NOMO-1 (cell line): ENCODE data around the gene ACO1.

Experiments
- DNase-seq, 2 experiments: peaks; one replicate each; lab custom pipeline; 2025; ENCODE audit not compliant: unreplicated experiment in 2 of 2; lab: John Stamatoyannopoulos, UW

Gene ACO1

GRCh38 chr9:32413424-32413823, 29.0 kb downstream of the ACO1 start:
- DNase-seq: no peak

GRCh38 chr9:32414856-32415255, 30.4 kb downstream of the ACO1 start:
- DNase-seq: no peak

GRCh38 chr9:32419921-32420320, 35.5 kb downstream of the ACO1 start:
- DNase-seq: no peak

GRCh38 chr9:32422237-32422806, 37.9 kb downstream of the ACO1 start:
- no peak for DNase-seq

GRCh38 chr9:32423371-32423770, 38.9 kb downstream of the ACO1 start:
- DNase-seq: no peak

- DNase-seq: no peak
Observed at GRCh38 chr9:32424616-32425015, 40.2 kb downstream of the ACO1 start.

GRCh38 chr9:32426278-32426939, 42.0 kb downstream of the ACO1 start:
- no peak for DNase-seq

GRCh38 chr9:32427111-32427873, 42.8 kb downstream of the ACO1 start:
- DNase-seq: no peak

- no peak for DNase-seq
Observed at GRCh38 chr9:32430720-32431119, 46.3 kb downstream of the ACO1 start.

- no peak for DNase-seq
Observed at GRCh38 chr9:32431196-32431595, 46.8 kb downstream of the ACO1 start.

GRCh38 chr9:32431940-32432555, 47.6 kb downstream of the ACO1 start:
- no peak for DNase-seq

GRCh38 chr9:32434892-32435291, 50.4 kb downstream of the ACO1 start:
- no peak for DNase-seq

- DNase-seq: no peak
Observed at GRCh38 chr9:32441678-32442077, 57.2 kb downstream of the ACO1 start.

- DNase-seq: no peak
Observed at GRCh38 chr9:32442433-32442832, 58.0 kb downstream of the ACO1 start.

- no peak for DNase-seq
Observed at GRCh38 chr9:32449969-32450368, 65.5 kb downstream of the ACO1 start.

GRCh38 chr9:32454280-32454679, 69.8 kb downstream of the ACO1 start:
- no peak for DNase-seq

- no peak for DNase-seq
Observed at GRCh38 chr9:32455738-32456137, 71.3 kb downstream of the ACO1 start.

GRCh38 chr9:32456564-32456963, 72.1 kb downstream of the ACO1 start:
- DNase-seq: no peak

GRCh38 chr9:32463500-32464293, 79.3 kb downstream of the ACO1 start:
- no peak for DNase-seq

- no peak for DNase-seq
Observed at GRCh38 chr9:32468740-32469139, 84.3 kb downstream of the ACO1 start.

GRCh38 chr9:32472344-32472743, 87.9 kb downstream of the ACO1 start:
- DNase-seq: no peak
